NT2/D1 (cell line): ENCODE measurements around the gene AGAP1.

ENCODE experiments used
- SUZ12 ChIP-seq: IDR thresholded peaks from 2 replicates; pipeline ENCODE4 v1.6.1; 2011; ENCODE audit not compliant: insufficient read length, insufficient read depth; ENCODE audit errors: extremely low read depth
- YY1 ChIP-seq: IDR thresholded peaks from 2 replicates; pipeline ENCODE4 v1.6.1; 2011; ENCODE audit not compliant: insufficient read length, insufficient read depth
- ZNF274 ChIP-seq: IDR thresholded peaks from 2 replicates; pipeline ENCODE4 v1.6.1; 2011; ENCODE audit warnings: mild to moderate bottlenecking, low read depth, low read length

- TF ChIP-seq YY1: no peak
- TF ChIP-seq ZNF274: no peak
- no peak for TF ChIP-seq SUZ12
These were observed 48.2 kb downstream of the AGAP1 start for GRCh38 chr2:235541838-235542549.
